ENCODE data around the gene SERP1. TPM values are rescaled to one million over a fixed set of nuclear protein-coding genes. Genes with fewer than 3 reads are reported as not detected.

The SERP1 gene
- total and polyA plus RNA-seq, 12 donors, result 47.0 to 580 (median 186) TPM

DNA sequence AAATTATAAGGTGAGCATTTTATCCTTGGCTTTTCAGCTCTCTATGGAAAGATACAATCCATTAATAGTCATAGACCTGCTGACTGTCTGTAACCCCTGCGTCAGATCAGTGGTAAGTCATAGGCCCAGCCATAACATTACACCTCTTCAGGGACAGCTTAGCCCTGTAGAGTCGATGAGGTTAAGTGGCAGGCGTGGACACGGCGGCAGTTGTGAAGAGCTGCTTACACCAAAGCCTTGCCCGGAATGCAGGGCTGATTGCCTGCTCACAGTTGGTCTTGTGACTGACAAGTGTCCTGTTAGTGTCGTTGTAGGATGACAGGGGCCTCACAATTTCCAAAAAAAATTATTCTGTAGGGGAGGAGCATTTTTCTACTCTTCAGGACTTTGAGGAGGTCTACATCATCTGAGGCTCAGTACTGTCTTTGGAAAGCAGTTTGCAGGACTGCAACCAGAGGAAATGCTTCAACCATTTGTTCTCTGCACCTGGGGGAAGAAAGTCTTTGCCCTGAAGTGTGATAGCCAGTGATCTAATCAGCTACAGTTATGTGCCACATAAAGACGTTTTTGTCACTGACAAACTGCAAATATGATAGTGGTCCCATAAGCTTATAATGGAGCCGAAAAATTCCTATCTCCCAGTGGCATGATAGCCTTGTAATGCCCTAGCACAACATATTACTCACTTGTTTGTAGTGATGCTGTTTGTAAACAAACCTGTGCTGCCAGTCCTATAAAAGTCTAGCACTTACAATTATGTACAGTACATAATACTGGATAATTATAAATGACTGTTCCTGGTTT is 41.9 kb upstream of the SERP1 start:
- DNase-seq, result no peak
- Histone ChIP-seq H3K36me3 (replicated peaks in 1 of 2) (peaks cover 0 to 17% of the 10 kb centered on the region in 2 donors), H3K4me1 (replicated peaks in 1 of 2) (no peaks in the 10 kb centered on the region), H3K4me3 (no peak overlapping the region), H3K27me3 (no peaks in the 10 kb centered on the region), H3K27ac (no peak overlapping the region), H3K9me3 (replicated peaks in 1 of 3) (no peaks in the 10 kb centered on the region)
- 49 to 73% (median 65%) methylated on average over 4 to 9 of the region's 9 CpGs for WGBS, 4 donors
- TF ChIP-seq POLR2A (IDR thresholded peaks at IDR 0.05) (no peak), CTCF (IDR thresholded peaks at IDR 0.05) (no peak)
- intact Hi-C loops (cut with DNase I), result no loop called here

DNA sequence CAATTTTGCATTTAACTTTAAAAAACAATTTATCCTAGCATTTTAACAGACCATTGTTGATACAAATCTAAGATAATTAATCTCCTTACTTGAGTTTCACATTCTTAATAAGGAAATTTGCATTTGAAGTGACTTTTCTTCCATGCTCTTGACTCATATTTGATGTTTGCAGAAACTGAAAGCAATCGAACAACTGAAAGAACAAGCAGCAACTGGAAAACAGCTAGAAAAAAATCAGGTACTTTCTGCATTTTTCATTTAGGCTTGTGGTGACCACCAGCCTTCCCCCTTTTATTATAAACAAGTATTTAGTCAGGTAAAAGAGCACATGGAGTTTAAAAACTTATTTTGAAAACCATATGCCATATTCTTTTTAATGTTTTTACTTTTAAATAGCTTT is 36.7 kb upstream of the SERP1 start:
- WGBS, 4 donors, result 73 to 81% (median 78%) methylated on average over 1 of the region's 1 CpG
- TF ChIP-seq POLR2A (IDR thresholded peaks at IDR 0.05) (no peak), CTCF (IDR thresholded peaks at IDR 0.05) (no peak)
- Histone ChIP-seq H3K9me3 (replicated peaks in 1 of 3) (no peaks in the 10 kb centered on the region), H3K27ac (no peak overlapping the region), H3K27me3 (no peaks in the 10 kb centered on the region), H3K4me3 (no peak overlapping the region), H3K36me3 (replicated peaks in 1 of 2) (peaks cover 0 to 43% of the 10 kb centered on the region in 2 donors), H3K4me1 (replicated peaks in 1 of 2) (no peaks in the 10 kb centered on the region)
- DNase-seq, result no peak
- intact Hi-C loops (cut with DNase I), result no loop called here

- Histone ChIP-seq H3K9me3 (replicated peaks in 1 of 3) (no peaks in the 10 kb centered on the region), H3K4me1 (replicated peaks in 1 of 2) (no peaks in the 10 kb centered on the region), H3K4me3 (no peak overlapping the region), H3K36me3 (replicated peaks in 1 of 2) (peaks cover 0 to 43% of the 10 kb centered on the region in 2 donors), H3K27ac (no peak overlapping the region), H3K27me3 (no peaks in the 10 kb centered on the region)
- no peak for DNase-seq
- WGBS, 4 donors, result 81 to 94% (median 89%) methylated on average over 2 of the region's 2 CpGs
- TF ChIP-seq POLR2A (IDR thresholded peaks at IDR 0.05) (no peak), CTCF (IDR thresholded peaks at IDR 0.05) (no peak)
- intact Hi-C loops (cut with DNase I), result no loop called here
These were observed 36.3 kb upstream of the SERP1 start for GRCh38 chr3:150582620-150583019.

DNA sequence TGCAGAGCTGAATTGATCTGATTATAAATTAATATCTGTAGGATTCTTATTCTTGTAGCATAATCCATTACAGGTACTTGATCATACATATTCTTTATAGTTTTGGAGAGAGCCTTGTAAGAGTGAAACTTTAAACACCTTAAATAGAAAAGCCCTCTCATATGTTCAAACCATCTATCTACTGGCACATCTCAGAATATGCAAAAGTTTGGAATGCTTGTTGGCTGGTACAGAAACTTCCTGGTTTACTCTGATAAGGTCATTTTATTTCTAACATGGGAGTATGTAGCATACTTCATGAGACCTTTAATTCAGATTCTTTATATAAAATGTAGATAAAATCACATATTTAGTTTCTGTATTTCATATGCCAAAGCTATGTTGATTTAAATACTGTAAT is 34.9 kb upstream of the SERP1 start:
- peaks cover 0 to 51% of the 10 kb centered on the region in 2 donors for H3K36me3 ChIP-seq (replicated peaks in 1 of 2)
- no peaks in the 10 kb centered on the region for H3K4me1 ChIP-seq (replicated peaks in 1 of 2)
- H3K9me3 ChIP-seq (replicated peaks in 1 of 3), result no peaks in the 10 kb centered on the region
- no peaks in the 10 kb centered on the region for H3K27me3 ChIP-seq
- H3K4me3 ChIP-seq, result no peak overlapping the region
- intact Hi-C loops (cut with DNase I), result no loop called here
- TF ChIP-seq POLR2A (IDR thresholded peaks at IDR 0.05) (no peak), CTCF (IDR thresholded peaks at IDR 0.05) (no peak)
- H3K27ac ChIP-seq, result no peak overlapping the region
- DNase-seq, result no peak

Data from adrenal gland (tissue), 12 donors.